ENCODE results near the gene BNC2.

BNC2 gene

GRCh38 chr9:16429671-16430070, 440.8 kb downstream of the BNC2 start:
- TF ChIP-seq ZBTB7A (tag by site-specific recombination; IDR thresholded peaks at IDR 0.05; ENCODE audit: low read depth) (no peak), ZXDB (tag by site-specific recombination; IDR thresholded peaks at IDR 0.05) (no peak), ZNF175 (tag by site-specific recombination; IDR thresholded peaks at IDR 0.05) (no peak), ZNF585B (tag by site-specific recombination; IDR thresholded peaks at IDR 0.05) (no peak), ZNF223 (tag by site-specific recombination; IDR thresholded peaks at IDR 0.05) (no peak), SCRT1 (tag by site-specific recombination; IDR thresholded peaks at IDR 0.05; ENCODE audit: borderline replicate concordance) (no peak), KLF16 (tag by site-specific recombination; IDR thresholded peaks at IDR 0.05) (no peak), ZNF423 (tag by site-specific recombination; IDR thresholded peaks at IDR 0.05) (no peak), RBAK (tag by site-specific recombination; IDR thresholded peaks at IDR 0.05) (no peak), ZNF157 (tag by site-specific recombination; IDR thresholded peaks at IDR 0.05) (no peak), ZNF76 (tag by site-specific recombination; IDR thresholded peaks at IDR 0.05; ENCODE audit: borderline replicate concordance, low read depth) (no peak), ZNF48 (tag by site-specific recombination; IDR thresholded peaks at IDR 0.05) (no peak), WT1 (tag by site-specific recombination; IDR thresholded peaks at IDR 0.05) (no peak)
- TF ChIP-seq, protein P1, sequence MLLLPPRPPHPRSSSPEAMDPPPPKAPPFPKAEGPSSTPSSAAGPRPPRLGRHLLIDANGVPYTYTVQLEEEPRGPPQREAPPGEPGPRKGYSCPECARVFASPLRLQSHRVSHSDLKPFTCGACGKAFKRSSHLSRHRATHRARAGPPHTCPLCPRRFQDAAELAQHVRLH (tag by site-specific recombination; IDR thresholded peaks at IDR 0.05): no peak
- Histone ChIP-seq H3K27ac (ENCODE audit: extremely low read depth, low read depth, low read length) (no peak overlapping the region), H3K9me3 (ENCODE audit: control insufficient read depth, insufficient read depth, low read depth, low read length) (no peaks in the 10 kb centered on the region), H3K4me1 (ENCODE audit: control insufficient read depth, insufficient read depth, low read length) (no peaks in the 10 kb centered on the region), H3K4me3 (ENCODE audit: low read depth, low read length) (no peak overlapping the region), H3K36me3 (ENCODE audit: control insufficient read depth in 2 of 2, insufficient read depth in 1 of 2, low read length in 2 of 2) (no peaks in the 10 kb centered on the region)
- CTCF ChIA-PET: no interaction called here
- POLR2A ChIA-PET: no interaction called here

GRCh38 chr9:16427873-16428427, 442.5 kb downstream of the BNC2 start:
- Histone ChIP-seq H3K27ac (ENCODE audit: extremely low read depth, low read depth, low read length) (no peak overlapping the region), H3K36me3 (ENCODE audit: control insufficient read depth in 2 of 2, insufficient read depth in 1 of 2, low read length in 2 of 2) (no peaks in the 10 kb centered on the region), H3K4me1 (ENCODE audit: control insufficient read depth, insufficient read depth, low read length) (no peaks in the 10 kb centered on the region), H3K4me3 (ENCODE audit: low read depth, low read length) (no peak overlapping the region), H3K9me3 (ENCODE audit: control insufficient read depth, insufficient read depth, low read depth, low read length) (no peaks in the 10 kb centered on the region)
- ChIA-PET POLR2A (no interaction called here), CTCF (no interaction called here)
- TF ChIP-seq, protein P2, sequence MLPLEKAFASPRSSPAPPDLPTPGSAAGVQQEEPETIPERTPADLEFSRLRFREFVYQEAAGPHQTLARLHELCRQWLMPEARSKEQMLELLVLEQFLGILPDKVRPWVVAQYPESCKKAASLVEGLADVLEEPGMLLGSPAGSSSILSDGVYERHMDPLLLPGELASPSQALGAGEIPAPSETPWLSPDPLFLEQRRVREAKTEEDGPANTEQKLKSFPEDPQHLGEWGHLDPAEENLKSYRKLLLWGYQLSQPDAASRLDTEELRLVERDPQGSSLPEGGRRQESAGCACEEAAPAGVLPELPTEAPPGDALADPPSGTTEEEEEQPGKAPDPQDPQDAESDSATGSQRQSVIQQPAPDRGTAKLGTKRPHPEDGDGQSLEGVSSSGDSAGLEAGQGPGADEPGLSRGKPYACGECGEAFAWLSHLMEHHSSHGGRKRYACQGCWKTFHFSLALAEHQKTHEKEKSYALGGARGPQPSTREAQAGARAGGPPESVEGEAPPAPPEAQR (tag by site-specific recombination; IDR thresholded peaks at IDR 0.05): no peak
- TF ChIP-seq MYNN (tag by site-specific recombination; IDR thresholded peaks at IDR 0.05; ENCODE audit: borderline replicate concordance): no peak
- no peak for TF ChIP-seq ZNF350 (tag by site-specific recombination; IDR thresholded peaks at IDR 0.05)

- POLR2A ChIA-PET: no interaction called here
- H3K27ac ChIP-seq (ENCODE audit: extremely low read depth, low read depth, low read length): no peak overlapping the region
- no peaks in the 10 kb centered on the region for H3K9me3 ChIP-seq (ENCODE audit: control insufficient read depth, insufficient read depth, low read depth, low read length)
- H3K4me1 ChIP-seq (ENCODE audit: control insufficient read depth, insufficient read depth, low read length): no peaks in the 10 kb centered on the region
- CTCF ChIA-PET: no interaction called here
- H3K4me3 ChIP-seq (ENCODE audit: low read depth, low read length): no peak overlapping the region
- no peaks in the 10 kb centered on the region for H3K36me3 ChIP-seq (ENCODE audit: control insufficient read depth in 2 of 2, insufficient read depth in 1 of 2, low read length in 2 of 2)
- TF ChIP-seq, protein P3, sequence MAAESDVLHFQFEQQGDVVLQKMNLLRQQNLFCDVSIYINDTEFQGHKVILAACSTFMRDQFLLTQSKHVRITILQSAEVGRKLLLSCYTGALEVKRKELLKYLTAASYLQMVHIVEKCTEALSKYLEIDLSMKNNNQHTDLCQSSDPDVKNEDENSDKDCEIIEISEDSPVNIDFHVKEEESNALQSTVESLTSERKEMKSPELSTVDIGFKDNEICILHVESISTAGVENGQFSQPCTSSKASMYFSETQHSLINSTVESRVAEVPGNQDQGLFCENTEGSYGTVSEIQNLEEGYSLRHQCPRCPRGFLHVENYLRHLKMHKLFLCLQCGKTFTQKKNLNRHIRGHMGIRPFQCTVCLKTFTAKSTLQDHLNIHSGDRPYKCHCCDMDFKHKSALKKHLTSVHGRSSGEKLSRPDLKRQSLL (tag by site-specific recombination; IDR thresholded peaks at IDR 0.05): no peak
- TF ChIP-seq, protein P4, sequence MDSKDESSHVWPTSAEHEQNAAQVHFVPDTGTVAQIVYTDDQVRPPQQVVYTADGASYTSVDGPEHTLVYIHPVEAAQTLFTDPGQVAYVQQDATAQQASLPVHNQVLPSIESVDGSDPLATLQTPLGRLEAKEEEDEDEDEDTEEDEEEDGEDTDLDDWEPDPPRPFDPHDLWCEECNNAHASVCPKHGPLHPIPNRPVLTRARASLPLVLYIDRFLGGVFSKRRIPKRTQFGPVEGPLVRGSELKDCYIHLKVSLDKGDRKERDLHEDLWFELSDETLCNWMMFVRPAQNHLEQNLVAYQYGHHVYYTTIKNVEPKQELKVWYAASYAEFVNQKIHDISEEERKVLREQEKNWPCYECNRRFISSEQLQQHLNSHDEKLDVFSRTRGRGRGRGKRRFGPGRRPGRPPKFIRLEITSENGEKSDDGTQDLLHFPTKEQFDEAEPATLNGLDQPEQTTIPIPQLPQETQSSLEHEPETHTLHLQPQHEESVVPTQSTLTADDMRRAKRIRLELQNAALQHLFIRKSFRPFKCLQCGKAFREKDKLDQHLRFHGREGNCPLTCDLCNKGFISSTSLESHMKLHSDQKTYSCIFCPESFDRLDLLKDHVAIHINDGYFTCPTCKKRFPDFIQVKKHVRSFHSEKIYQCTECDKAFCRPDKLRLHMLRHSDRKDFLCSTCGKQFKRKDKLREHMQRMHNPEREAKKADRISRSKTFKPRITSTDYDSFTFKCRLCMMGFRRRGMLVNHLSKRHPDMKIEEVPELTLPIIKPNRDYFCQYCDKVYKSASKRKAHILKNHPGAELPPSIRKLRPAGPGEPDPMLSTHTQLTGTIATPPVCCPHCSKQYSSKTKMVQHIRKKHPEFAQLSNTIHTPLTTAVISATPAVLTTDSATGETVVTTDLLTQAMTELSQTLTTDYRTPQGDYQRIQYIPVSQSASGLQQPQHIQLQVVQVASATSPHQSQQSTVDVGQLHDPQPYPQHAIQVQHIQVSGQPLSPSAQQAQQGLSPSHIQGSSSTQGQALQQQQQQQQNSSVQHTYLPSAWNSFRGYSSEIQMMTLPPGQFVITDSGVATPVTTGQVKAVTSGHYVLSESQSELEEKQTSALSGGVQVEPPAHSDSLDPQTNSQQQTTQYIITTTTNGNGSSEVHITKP (tag by site-specific recombination; IDR thresholded peaks at IDR 0.05): no peak
- TF ChIP-seq ZNF518A (tag by site-specific recombination; conservative IDR thresholded peaks at IDR 0.05; ENCODE audit: low read depth) (no peak), ZNF585B (tag by site-specific recombination; IDR thresholded peaks at IDR 0.05) (no peak), ZNF544 (tag by site-specific recombination; IDR thresholded peaks at IDR 0.05) (no peak)
These were observed 443.8 kb downstream of the BNC2 start for GRCh38 chr9:16426716-16427115.

Data from HEK293 (cell line).